Calu3 (cell line): ENCODE measurements around the gene KLHL34. TPM values are rescaled to one million over a fixed set of nuclear protein-coding genes. Genes with fewer than 3 reads are reported as not detected.

Source experiments
- BruUV-seq: library from RNA; stranded (reverse); fragments of 400-500 nt; replicated peaks from 2 replicates; lab custom pipeline; 2021; lab: Mats Ljungman, UMichigan
- CTCF ChIA-PET: fragments of 300-600 bp; sonication (Branson Sonifier 250); formaldehyde crosslinking; loops from one replicate; lab custom pipeline; 2022; ENCODE audit warnings: antibody characterized with exemption; lab: Charles Lee
- DNase-seq: peaks from one replicate; pipeline ENCODE4 v3.0.0; 2022
- H3K27ac Mint-ChIP-seq: one replicate; pipeline ENCODE4 v1.8.0; 2022; ENCODE audit warnings: mixed read lengths; ENCODE audit not compliant: unreplicated experiment
- H3K27me3 Mint-ChIP-seq: one replicate; pipeline ENCODE4 v1.8.0; 2022; ENCODE audit warnings: mixed read lengths; ENCODE audit not compliant: unreplicated experiment
- H3K36me3 Mint-ChIP-seq: one replicate; pipeline ENCODE4 v1.8.0; 2022; ENCODE audit warnings: mild to moderate bottlenecking, moderate library complexity, mixed read lengths; ENCODE audit not compliant: insufficient read depth, unreplicated experiment
- H3K4me1 Mint-ChIP-seq: one replicate; pipeline ENCODE4 v1.8.0; 2022; ENCODE audit warnings: mild to moderate bottlenecking, low read depth, mixed read lengths; ENCODE audit not compliant: unreplicated experiment
- H3K4me3 Mint-ChIP-seq: one replicate; pipeline ENCODE4 v1.8.0; 2022; ENCODE audit warnings: mild to moderate bottlenecking, low read depth, moderate library complexity, mixed read lengths; ENCODE audit not compliant: unreplicated experiment
- H3K9me3 Mint-ChIP-seq: one replicate; pipeline ENCODE4 v1.8.0; 2022; ENCODE audit warnings: low read depth, mixed read lengths; ENCODE audit not compliant: unreplicated experiment
- intact Hi-C: fragments of 100-400 bp; cut with micrococcal nuclease; formaldehyde crosslinking; loops from one replicate; pipeline ENCODE4 v1.10.0; 2022; ENCODE audit not compliant: unreplicated experiment
- total RNA-seq: library from RNA; stranded (reverse); gene quantifications from 2 replicates; pipeline ENCODE4 v1.2.3, GENCODE V29; 2022
- TF ChIP-seq, protein P1 (sequence below): fragments of 200-600 bp; IDR thresholded peaks from one replicate; pipeline ENCODE4 v1.8.0; 2022; ENCODE audit warnings: antibody characterized with exemption; ENCODE audit not compliant: unreplicated experiment

Gene KLHL34
- total RNA-seq, 1 experiment from 2014 or later, result 0.12 TPM

DNA sequence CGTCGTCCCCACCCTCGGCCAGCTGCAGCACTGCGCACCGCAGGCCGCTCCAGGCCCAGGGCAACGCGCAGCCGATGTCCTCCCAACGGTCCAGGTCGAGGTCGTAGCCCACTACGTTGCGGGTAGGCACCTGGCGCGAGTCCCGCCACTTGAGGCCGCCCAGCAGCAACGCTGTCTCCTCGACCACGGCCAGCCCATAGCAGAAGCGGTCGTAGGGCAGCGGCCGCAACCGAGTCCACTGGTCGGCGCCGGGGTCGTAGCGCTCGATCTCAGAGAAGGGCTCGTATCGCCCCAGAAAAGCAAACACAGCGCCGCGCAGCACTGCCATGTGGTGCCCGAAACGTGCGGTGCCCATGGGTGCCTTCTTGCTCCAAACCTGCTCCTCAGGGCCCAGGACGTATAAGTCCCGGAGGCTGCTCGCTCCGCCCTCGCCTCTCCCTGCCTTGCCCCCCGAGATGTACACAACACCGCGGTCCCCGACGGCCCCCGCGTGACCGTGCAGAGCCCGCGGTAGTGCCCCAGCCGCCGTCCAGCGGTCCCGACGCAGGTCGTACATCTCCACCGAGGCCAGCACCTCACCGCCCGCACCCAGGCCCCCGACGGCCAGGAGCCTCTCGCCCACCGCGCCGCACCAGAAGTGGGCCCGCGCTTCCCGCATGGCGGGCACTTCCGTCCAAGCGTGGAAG lies 2.1 kb downstream of the KLHL34 start:
- CTCF ChIA-PET, result no interaction called here
- no peaks in the 10 kb centered on the region for H3K36me3 Mint-ChIP-seq
- no peak overlapping the region for H3K27ac Mint-ChIP-seq
- DNase-seq, result no peak
- no peaks in the 10 kb centered on the region for H3K9me3 Mint-ChIP-seq
- no peaks in the 10 kb centered on the region for H3K27me3 Mint-ChIP-seq
- intact Hi-C loops, result no loop called here
- BruUV-seq, result no TSS peak
- TF ChIP-seq, protein P1, sequence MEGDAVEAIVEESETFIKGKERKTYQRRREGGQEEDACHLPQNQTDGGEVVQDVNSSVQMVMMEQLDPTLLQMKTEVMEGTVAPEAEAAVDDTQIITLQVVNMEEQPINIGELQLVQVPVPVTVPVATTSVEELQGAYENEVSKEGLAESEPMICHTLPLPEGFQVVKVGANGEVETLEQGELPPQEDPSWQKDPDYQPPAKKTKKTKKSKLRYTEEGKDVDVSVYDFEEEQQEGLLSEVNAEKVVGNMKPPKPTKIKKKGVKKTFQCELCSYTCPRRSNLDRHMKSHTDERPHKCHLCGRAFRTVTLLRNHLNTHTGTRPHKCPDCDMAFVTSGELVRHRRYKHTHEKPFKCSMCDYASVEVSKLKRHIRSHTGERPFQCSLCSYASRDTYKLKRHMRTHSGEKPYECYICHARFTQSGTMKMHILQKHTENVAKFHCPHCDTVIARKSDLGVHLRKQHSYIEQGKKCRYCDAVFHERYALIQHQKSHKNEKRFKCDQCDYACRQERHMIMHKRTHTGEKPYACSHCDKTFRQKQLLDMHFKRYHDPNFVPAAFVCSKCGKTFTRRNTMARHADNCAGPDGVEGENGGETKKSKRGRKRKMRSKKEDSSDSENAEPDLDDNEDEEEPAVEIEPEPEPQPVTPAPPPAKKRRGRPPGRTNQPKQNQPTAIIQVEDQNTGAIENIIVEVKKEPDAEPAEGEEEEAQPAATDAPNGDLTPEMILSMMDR, result no peak
- H3K4me3 Mint-ChIP-seq, result no peak overlapping the region
- H3K4me1 Mint-ChIP-seq, result no peaks in the 10 kb centered on the region

DNA sequence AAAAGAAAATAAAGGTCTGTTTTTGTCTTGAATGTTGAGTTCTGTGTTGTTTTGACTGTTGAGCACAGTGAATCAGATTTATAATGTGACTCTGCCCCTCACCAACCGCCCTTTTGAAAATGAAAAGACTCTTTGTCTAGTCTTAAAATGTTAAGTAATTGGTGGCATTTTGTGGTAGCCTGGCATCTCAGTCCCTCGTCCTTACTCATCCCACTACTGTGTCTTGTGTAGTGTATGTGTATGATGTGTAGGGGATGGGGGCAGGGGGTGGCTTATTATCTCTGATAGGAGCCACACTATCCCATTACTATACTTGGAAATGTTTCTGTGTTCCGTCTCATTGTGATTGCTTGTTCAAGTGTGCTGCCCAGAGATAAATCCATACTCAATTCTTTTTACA lies 12.2 kb downstream of the KLHL34 start:
- Mint-ChIP-seq H3K4me3 (no peak overlapping the region), H3K4me1 (no peaks in the 10 kb centered on the region), H3K36me3 (no peaks in the 10 kb centered on the region), H3K27me3 (no peaks in the 10 kb centered on the region), H3K9me3 (no peaks in the 10 kb centered on the region), H3K27ac (no peak overlapping the region)
- intact Hi-C loops, result no loop called here
- no TSS peak for BruUV-seq
- TF ChIP-seq, protein P1, result no peak
- CTCF ChIA-PET, result no interaction called here
- DNase-seq, result no peak

DNA sequence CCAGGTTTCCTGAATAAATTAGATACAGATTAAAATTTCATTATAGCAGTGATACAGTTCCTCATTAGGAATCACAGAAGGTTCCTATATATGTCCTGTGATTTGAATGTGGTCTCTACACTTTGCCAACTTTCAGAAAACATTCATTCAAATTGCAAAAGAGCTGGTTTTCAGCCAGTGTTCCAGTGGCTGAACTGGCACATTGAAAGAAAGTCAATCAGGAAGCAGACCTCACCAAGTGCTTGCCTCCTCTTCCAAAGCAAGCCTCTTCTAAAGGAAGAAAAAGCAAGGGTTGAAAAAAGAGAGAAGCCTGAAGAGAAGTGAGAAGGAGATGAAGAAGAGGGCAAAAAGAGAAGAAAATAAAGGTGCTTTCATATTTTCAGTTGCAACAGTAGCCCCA lies 12.7 kb downstream of the KLHL34 start:
- Mint-ChIP-seq H3K4me3 (no peak overlapping the region), H3K36me3 (no peaks in the 10 kb centered on the region), H3K4me1 (no peaks in the 10 kb centered on the region), H3K27ac (no peak overlapping the region), H3K27me3 (no peaks in the 10 kb centered on the region), H3K9me3 (no peaks in the 10 kb centered on the region)
- CTCF ChIA-PET, result no interaction called here
- DNase-seq, result no peak
- no TSS peak for BruUV-seq
- intact Hi-C loops, result no loop called here
- TF ChIP-seq, protein P1, result no peak

DNA sequence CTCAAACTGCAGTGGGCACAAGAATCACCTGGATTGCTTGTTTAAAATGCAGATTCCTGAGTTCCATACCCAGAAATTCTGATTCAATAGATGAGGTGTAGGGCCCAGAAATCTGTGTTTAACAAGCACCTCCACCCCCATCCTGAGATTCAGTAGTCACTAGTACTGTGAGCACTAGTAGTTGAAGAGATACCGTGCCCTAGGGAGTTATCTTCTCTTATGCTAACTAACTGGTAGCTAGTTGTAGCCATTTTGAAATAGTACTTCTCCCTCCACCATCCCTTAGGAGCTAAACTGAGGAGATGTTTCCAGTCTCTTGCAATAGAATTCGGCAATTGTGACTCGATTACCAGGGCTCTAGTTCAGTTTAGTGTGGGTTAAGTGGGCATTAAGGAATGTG lies 18.4 kb downstream of the KLHL34 start:
- Mint-ChIP-seq H3K27ac (no peak overlapping the region), H3K4me1 (no peaks in the 10 kb centered on the region), H3K27me3 (no peaks in the 10 kb centered on the region), H3K36me3 (no peaks in the 10 kb centered on the region), H3K4me3 (no peak overlapping the region), H3K9me3 (no peaks in the 10 kb centered on the region)
- TF ChIP-seq, protein P1, result no peak
- CTCF ChIA-PET, result no interaction called here
- intact Hi-C loops, result no loop called here
- DNase-seq, result no peak
- no TSS peak for BruUV-seq
